WTC11 (cell line): ENCODE results near the gene UBE3C.

Experiments
- CBFB ChIP-seq: sonication (generic); formaldehyde crosslinking; IDR thresholded peaks from 2 replicates; pipeline ENCODE4 v1.8.1; 2022; ENCODE audit warnings: mild to moderate bottlenecking, low read depth, missing genetic modification reagents
- ETV6 ChIP-seq: sonication (generic); formaldehyde crosslinking; IDR thresholded peaks from 2 replicates; pipeline ENCODE4 v1.8.1; 2022; ENCODE audit warnings: mild to moderate bottlenecking, missing genetic modification reagents
- JUN ChIP-seq: sonication (generic); formaldehyde crosslinking; IDR thresholded peaks from 2 replicates; pipeline ENCODE4 v1.8.0; 2023; ENCODE audit warnings: mild to moderate bottlenecking, missing genetic modification reagents
- KAT7 ChIP-seq: sonication (generic); formaldehyde crosslinking; IDR thresholded peaks from 2 replicates; pipeline ENCODE4 v1.8.1; 2023; ENCODE audit warnings: missing genetic modification reagents, mild to moderate bottlenecking, borderline replicate concordance
- NFE2L1 ChIP-seq: sonication (generic); formaldehyde crosslinking; IDR thresholded peaks from 2 replicates; pipeline ENCODE4 v1.8.1; 2023; ENCODE audit warnings: missing genetic modification reagents
- NR2C2 ChIP-seq: sonication (generic); formaldehyde crosslinking; IDR thresholded peaks from 2 replicates; pipeline ENCODE4 v1.8.0; 2022; ENCODE audit warnings: mild to moderate bottlenecking, missing genetic modification reagents
- RELA ChIP-seq: sonication (generic); formaldehyde crosslinking; IDR thresholded peaks from 2 replicates; pipeline ENCODE4 v1.8.1; 2022; ENCODE audit warnings: missing genetic modification reagents, mild to moderate bottlenecking, borderline replicate concordance
- SP1 ChIP-seq: sonication (generic); formaldehyde crosslinking; conservative IDR thresholded peaks from 2 replicates; pipeline ENCODE4 v1.8.1; 2022; ENCODE audit warnings: missing genetic modification reagents
- ZNF263 ChIP-seq: sonication (generic); formaldehyde crosslinking; IDR thresholded peaks from 2 replicates; pipeline ENCODE4 v1.8.1; 2022; ENCODE audit warnings: low read depth, mild to moderate bottlenecking, moderate library complexity, missing genetic modification reagents
- TF ChIP-seq, protein P1 (sequence below): fragments of 200-600 bp; IDR thresholded peaks from 2 replicates; pipeline ENCODE4 v1.8.0; 2022; ENCODE audit warnings: antibody characterized with exemption
- TF ChIP-seq, protein P2 (sequence below): sonication (generic); formaldehyde crosslinking; IDR thresholded peaks from 2 replicates; pipeline ENCODE4 v1.8.1; 2022; ENCODE audit warnings: low read depth, mild to moderate bottlenecking, moderate library complexity, missing genetic modification reagents, borderline replicate concordance
- TF ChIP-seq, protein P3 (sequence below): sonication (generic); formaldehyde crosslinking; IDR thresholded peaks from 2 replicates; pipeline ENCODE4 v1.8.1; 2023; ENCODE audit warnings: mild to moderate bottlenecking, missing genetic modification reagents, moderate library complexity
- TF ChIP-seq, protein P4 (sequence below): sonication (generic); formaldehyde crosslinking; IDR thresholded peaks from 2 replicates; pipeline ENCODE4 v1.8.0; 2022; ENCODE audit warnings: missing genetic modification reagents
- TF ChIP-seq, protein P5 (sequence below): sonication (generic); formaldehyde crosslinking; IDR thresholded peaks from 2 replicates; pipeline ENCODE4 v1.8.1; 2023; ENCODE audit warnings: mild to moderate bottlenecking, missing genetic modification reagents, moderate library complexity

DNA sequence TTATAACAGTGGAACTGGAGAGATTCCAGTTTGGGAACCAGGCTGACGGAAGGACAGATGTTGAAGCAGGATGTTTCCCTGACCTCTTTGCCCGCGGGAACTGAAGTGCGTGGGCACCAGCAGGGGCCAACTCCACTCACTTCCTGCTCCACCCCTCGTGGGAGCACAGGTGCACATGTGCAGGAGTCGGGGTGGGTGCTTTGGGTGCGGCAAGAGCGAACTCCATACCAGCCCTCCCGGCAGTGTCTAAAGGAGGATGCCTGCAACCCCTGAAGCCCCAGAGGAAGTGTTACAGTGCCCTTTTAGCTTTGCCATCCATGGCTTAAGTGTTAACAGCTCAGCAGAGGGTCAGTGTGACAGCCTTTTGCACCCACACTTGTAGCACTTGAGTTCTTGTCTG is 27.4 kb upstream of the UBE3C start:
- no peak for TF ChIP-seq CBFB (CRISPR knock-in tag)
- TF ChIP-seq RELA (CRISPR knock-in tag) = no peak
- TF ChIP-seq, protein P1, sequence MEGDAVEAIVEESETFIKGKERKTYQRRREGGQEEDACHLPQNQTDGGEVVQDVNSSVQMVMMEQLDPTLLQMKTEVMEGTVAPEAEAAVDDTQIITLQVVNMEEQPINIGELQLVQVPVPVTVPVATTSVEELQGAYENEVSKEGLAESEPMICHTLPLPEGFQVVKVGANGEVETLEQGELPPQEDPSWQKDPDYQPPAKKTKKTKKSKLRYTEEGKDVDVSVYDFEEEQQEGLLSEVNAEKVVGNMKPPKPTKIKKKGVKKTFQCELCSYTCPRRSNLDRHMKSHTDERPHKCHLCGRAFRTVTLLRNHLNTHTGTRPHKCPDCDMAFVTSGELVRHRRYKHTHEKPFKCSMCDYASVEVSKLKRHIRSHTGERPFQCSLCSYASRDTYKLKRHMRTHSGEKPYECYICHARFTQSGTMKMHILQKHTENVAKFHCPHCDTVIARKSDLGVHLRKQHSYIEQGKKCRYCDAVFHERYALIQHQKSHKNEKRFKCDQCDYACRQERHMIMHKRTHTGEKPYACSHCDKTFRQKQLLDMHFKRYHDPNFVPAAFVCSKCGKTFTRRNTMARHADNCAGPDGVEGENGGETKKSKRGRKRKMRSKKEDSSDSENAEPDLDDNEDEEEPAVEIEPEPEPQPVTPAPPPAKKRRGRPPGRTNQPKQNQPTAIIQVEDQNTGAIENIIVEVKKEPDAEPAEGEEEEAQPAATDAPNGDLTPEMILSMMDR = no peak
- TF ChIP-seq, protein P2, sequence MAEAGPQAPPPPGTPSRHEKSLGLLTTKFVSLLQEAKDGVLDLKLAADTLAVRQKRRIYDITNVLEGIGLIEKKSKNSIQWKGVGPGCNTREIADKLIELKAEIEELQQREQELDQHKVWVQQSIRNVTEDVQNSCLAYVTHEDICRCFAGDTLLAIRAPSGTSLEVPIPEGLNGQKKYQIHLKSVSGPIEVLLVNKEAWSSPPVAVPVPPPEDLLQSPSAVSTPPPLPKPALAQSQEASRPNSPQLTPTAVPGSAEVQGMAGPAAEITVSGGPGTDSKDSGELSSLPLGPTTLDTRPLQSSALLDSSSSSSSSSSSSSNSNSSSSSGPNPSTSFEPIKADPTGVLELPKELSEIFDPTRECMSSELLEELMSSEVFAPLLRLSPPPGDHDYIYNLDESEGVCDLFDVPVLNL = no peak
- TF ChIP-seq JUN (CRISPR knock-in tag) = no peak
- TF ChIP-seq, protein P3, sequence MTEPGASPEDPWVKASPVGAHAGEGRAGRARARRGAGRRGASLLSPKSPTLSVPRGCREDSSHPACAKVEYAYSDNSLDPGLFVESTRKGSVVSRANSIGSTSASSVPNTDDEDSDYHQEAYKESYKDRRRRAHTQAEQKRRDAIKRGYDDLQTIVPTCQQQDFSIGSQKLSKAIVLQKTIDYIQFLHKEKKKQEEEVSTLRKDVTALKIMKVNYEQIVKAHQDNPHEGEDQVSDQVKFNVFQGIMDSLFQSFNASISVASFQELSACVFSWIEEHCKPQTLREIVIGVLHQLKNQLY = no peak
- no peak for TF ChIP-seq SP1 (CRISPR knock-in tag)
- TF ChIP-seq KAT7 (CRISPR knock-in tag) = no peak
- TF ChIP-seq ZNF263 (CRISPR knock-in tag) = no peak
- TF ChIP-seq, protein P4, sequence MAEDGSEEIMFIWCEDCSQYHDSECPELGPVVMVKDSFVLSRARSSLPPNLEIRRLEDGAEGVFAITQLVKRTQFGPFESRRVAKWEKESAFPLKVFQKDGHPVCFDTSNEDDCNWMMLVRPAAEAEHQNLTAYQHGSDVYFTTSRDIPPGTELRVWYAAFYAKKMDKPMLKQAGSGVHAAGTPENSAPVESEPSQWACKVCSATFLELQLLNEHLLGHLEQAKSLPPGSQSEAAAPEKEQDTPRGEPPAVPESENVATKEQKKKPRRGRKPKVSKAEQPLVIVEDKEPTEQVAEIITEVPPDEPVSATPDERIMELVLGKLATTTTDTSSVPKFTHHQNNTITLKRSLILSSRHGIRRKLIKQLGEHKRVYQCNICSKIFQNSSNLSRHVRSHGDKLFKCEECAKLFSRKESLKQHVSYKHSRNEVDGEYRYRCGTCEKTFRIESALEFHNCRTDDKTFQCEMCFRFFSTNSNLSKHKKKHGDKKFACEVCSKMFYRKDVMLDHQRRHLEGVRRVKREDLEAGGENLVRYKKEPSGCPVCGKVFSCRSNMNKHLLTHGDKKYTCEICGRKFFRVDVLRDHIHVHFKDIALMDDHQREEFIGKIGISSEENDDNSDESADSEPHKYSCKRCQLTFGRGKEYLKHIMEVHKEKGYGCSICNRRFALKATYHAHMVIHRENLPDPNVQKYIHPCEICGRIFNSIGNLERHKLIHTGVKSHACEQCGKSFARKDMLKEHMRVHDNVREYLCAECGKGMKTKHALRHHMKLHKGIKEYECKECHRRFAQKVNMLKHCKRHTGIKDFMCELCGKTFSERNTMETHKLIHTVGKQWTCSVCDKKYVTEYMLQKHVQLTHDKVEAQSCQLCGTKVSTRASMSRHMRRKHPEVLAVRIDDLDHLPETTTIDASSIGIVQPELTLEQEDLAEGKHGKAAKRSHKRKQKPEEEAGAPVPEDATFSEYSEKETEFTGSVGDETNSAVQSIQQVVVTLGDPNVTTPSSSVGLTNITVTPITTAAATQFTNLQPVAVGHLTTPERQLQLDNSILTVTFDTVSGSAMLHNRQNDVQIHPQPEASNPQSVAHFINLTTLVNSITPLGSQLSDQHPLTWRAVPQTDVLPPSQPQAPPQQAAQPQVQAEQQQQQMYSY (CRISPR knock-in tag) = no peak
- TF ChIP-seq ETV6 (CRISPR knock-in tag) = no peak
- TF ChIP-seq NFE2L1 (CRISPR knock-in tag) = no peak
- TF ChIP-seq, protein P5, sequence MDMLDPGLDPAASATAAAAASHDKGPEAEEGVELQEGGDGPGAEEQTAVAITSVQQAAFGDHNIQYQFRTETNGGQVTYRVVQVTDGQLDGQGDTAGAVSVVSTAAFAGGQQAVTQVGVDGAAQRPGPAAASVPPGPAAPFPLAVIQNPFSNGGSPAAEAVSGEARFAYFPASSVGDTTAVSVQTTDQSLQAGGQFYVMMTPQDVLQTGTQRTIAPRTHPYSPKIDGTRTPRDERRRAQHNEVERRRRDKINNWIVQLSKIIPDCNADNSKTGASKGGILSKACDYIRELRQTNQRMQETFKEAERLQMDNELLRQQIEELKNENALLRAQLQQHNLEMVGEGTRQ = no peak
- no peak for TF ChIP-seq NR2C2 (CRISPR knock-in tag)
